SK-N-SH treated with all-trans-retinoic acid at 6 μM for 48 hours (cell line): ENCODE data around the gene SKI.

Experiments used
- ATAC-seq: fragments of 200-7000 bp; cut with Tn5 transposase; 3 replicates; pipeline ENCODE4 v1.9.1; 2020; ENCODE audit warnings: mild to moderate bottlenecking, moderate library complexity
- ARNTL ChIP-seq: fragments of 450-650 bp; formaldehyde crosslinking; IDR thresholded peaks from 2 replicates; pipeline ENCODE4 v1.5.0; 2020; ENCODE audit warnings: low read depth, mild to moderate bottlenecking, moderate library complexity, borderline replicate concordance
- BACH2 ChIP-seq: fragments of 250-450 bp; sonication (Bioruptor Pico); IDR thresholded peaks from 2 replicates; pipeline ENCODE4 v1.9.0; 2021; ENCODE audit warnings: mild to moderate bottlenecking, borderline replicate concordance
- CREB5 ChIP-seq: fragments of 250-450 bp; sonication (Bioruptor Pico); IDR thresholded peaks from 2 replicates; pipeline ENCODE4 v1.5.1; 2020; ENCODE audit warnings: low read depth, mild to moderate bottlenecking, moderate library complexity
- CSDC2 ChIP-seq: fragments of 250-450 bp; sonication (Bioruptor Pico); IDR thresholded peaks from 2 replicates; pipeline ENCODE4 v1.5.0; 2020; ENCODE audit warnings: mild to moderate bottlenecking, moderate library complexity
- ESRRG ChIP-seq: fragments of 250-450 bp; sonication (Bioruptor Pico); IDR thresholded peaks from 2 replicates; pipeline ENCODE4 v1.6.1; 2021; ENCODE audit warnings: mild to moderate bottlenecking
- GLIS3 ChIP-seq: fragments of 250-450 bp; sonication (Bioruptor Pico); IDR thresholded peaks from 2 replicates; pipeline ENCODE4 v1.5.0; 2020; ENCODE audit warnings: mild to moderate bottlenecking, moderate library complexity
- ISL1 ChIP-seq: fragments of 250-450 bp; sonication (Bioruptor Pico); IDR thresholded peaks from 2 replicates; pipeline ENCODE4 v2.1.2; 2022; ENCODE audit warnings: mild to moderate bottlenecking, moderate library complexity
- OSR1 ChIP-seq: fragments of 250-450 bp; sonication (Bioruptor Pico); IDR thresholded peaks from 2 replicates; pipeline ENCODE4 v1.8.0; 2022; ENCODE audit warnings: moderate library complexity, mild to moderate bottlenecking, inconsistent platforms
- POU6F1 ChIP-seq: fragments of 250-450 bp; sonication (Bioruptor Pico); IDR thresholded peaks from 2 replicates; pipeline ENCODE4 v1.8.0; 2021; ENCODE audit warnings: low read depth, mild to moderate bottlenecking, moderate library complexity, borderline replicate concordance
- PPARA ChIP-seq: fragments of 250-450 bp; sonication (Bioruptor Pico); IDR thresholded peaks from 2 replicates; pipeline ENCODE4 v1.5.0; 2020; ENCODE audit warnings: mild to moderate bottlenecking, borderline replicate concordance
- RARB ChIP-seq: fragments of 250-450 bp; sonication (Bioruptor Pico); IDR thresholded peaks from 2 replicates; pipeline ENCODE4 v1.8.0; 2021; ENCODE audit warnings: mild to moderate bottlenecking, moderate library complexity
- SNAI2 ChIP-seq: fragments of 250-450 bp; sonication (Bioruptor Pico); IDR thresholded peaks from 2 replicates; pipeline ENCODE4 v1.5.0; 2020; ENCODE audit warnings: mild to moderate bottlenecking, moderate library complexity
- TCF4 ChIP-seq: fragments of 250-450 bp; sonication (Bioruptor Pico); IDR thresholded peaks from 2 replicates; pipeline ENCODE4 v1.8.0; 2021; ENCODE audit warnings: mild to moderate bottlenecking, moderate library complexity, borderline replicate concordance
- TOX ChIP-seq: fragments of 250-450 bp; sonication (Bioruptor Pico); IDR thresholded peaks from 2 replicates; pipeline ENCODE4 v1.8.0; 2021; ENCODE audit warnings: mild to moderate bottlenecking, moderate library complexity, borderline replicate concordance
- ZC3H10 ChIP-seq: fragments of 250-450 bp; sonication (Bioruptor Pico); IDR thresholded peaks from 2 replicates; pipeline ENCODE4 v1.5.1; 2021; ENCODE audit warnings: mild to moderate bottlenecking, moderate library complexity
- ZFP3 ChIP-seq: fragments of 250-450 bp; sonication (Bioruptor Pico); IDR thresholded peaks from 2 replicates; pipeline ENCODE4 v1.5.0; 2020; ENCODE audit warnings: mild to moderate bottlenecking, moderate library complexity
- ZFP30 ChIP-seq: fragments of 450-650 bp; formaldehyde crosslinking; IDR thresholded peaks from 2 replicates; pipeline ENCODE4 v1.5.0; 2022; ENCODE audit warnings: mild to moderate bottlenecking, moderate library complexity
- ZNF565 ChIP-seq: fragments of 450-650 bp; formaldehyde crosslinking; conservative IDR thresholded peaks from 2 replicates; pipeline ENCODE4 v1.5.0; 2020; ENCODE audit warnings: low read depth, mild to moderate bottlenecking, moderate library complexity
- TF ChIP-seq, protein P1 (sequence below): fragments of 250-450 bp; sonication (Bioruptor Pico); IDR thresholded peaks from 2 replicates; pipeline ENCODE4 v1.5.0; 2020; ENCODE audit warnings: mild to moderate bottlenecking, moderate library complexity
- TF ChIP-seq, protein P2 (sequence below): fragments of 250-450 bp; sonication (Bioruptor Pico); IDR thresholded peaks from 2 replicates; pipeline ENCODE4 v1.8.0; 2020; ENCODE audit warnings: mild to moderate bottlenecking, moderate library complexity, borderline replicate concordance

SKI gene

GRCh38 chr1:2251363-2251762, 23.2 kb downstream of the SKI start (continued):
- TF ChIP-seq, protein P1, sequence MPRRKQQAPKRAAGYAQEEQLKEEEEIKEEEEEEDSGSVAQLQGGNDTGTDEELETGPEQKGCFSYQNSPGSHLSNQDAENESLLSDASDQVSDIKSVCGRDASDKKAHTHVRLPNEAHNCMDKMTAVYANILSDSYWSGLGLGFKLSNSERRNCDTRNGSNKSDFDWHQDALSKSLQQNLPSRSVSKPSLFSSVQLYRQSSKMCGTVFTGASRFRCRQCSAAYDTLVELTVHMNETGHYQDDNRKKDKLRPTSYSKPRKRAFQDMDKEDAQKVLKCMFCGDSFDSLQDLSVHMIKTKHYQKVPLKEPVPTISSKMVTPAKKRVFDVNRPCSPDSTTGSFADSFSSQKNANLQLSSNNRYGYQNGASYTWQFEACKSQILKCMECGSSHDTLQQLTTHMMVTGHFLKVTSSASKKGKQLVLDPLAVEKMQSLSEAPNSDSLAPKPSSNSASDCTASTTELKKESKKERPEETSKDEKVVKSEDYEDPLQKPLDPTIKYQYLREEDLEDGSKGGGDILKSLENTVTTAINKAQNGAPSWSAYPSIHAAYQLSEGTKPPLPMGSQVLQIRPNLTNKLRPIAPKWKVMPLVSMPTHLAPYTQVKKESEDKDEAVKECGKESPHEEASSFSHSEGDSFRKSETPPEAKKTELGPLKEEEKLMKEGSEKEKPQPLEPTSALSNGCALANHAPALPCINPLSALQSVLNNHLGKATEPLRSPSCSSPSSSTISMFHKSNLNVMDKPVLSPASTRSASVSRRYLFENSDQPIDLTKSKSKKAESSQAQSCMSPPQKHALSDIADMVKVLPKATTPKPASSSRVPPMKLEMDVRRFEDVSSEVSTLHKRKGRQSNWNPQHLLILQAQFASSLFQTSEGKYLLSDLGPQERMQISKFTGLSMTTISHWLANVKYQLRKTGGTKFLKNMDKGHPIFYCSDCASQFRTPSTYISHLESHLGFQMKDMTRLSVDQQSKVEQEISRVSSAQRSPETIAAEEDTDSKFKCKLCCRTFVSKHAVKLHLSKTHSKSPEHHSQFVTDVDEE (CRISPR knock-in tag) = no peak
- TF ChIP-seq PPARA (CRISPR knock-in tag) (no peak), BACH2 (CRISPR knock-in tag) (no peak)

GRCh38 chr1:2251786-2252185, 23.7 kb downstream of the SKI start:
- ATAC-seq = no peak
- TF ChIP-seq SNAI2 (CRISPR knock-in tag) (no peak), OSR1 (CRISPR knock-in tag) (no peak), CREB5 (CRISPR knock-in tag) (no peak), ZC3H10 (CRISPR knock-in tag) (no peak), RARB (no peak), ISL1 (CRISPR knock-in tag) (no peak), TOX (no peak), ESRRG (CRISPR knock-in tag) (no peak), ZNF565 (no peak), PPARA (CRISPR knock-in tag) (no peak), ZFP3 (CRISPR knock-in tag) (no peak), GLIS3 (CRISPR knock-in tag) (no peak), ZFP30 (CRISPR knock-in tag) (no peak), TCF4 (CRISPR knock-in tag) (no peak), BACH2 (CRISPR knock-in tag) (no peak), CSDC2 (CRISPR knock-in tag) (no peak)
- TF ChIP-seq, protein P1 (CRISPR knock-in tag) = no peak

DNA sequence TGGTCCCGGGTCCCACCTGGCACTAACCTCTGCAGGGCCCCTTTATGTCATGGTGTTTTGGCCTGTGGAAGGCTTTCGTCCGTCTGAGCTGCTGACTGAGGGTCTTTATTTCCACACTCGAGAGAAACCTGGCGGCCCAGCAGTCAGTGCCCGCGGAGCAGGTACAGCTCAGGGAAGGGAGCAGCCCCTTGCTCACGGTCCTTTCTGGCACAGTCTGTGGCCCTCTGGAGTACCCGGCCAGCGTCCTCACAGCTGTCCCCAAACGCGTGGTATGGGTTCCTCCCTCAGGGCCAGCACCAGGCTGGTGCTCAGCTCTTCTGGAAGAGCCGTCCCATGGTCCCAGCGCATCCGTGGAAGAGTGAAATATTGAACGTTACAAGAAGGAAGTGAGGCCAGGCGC, 24.3 kb downstream of the SKI start:
- no peak for TF ChIP-seq TCF4 (CRISPR knock-in tag)
- TF ChIP-seq ZFP3 (CRISPR knock-in tag) = no peak
- TF ChIP-seq, protein P2, sequence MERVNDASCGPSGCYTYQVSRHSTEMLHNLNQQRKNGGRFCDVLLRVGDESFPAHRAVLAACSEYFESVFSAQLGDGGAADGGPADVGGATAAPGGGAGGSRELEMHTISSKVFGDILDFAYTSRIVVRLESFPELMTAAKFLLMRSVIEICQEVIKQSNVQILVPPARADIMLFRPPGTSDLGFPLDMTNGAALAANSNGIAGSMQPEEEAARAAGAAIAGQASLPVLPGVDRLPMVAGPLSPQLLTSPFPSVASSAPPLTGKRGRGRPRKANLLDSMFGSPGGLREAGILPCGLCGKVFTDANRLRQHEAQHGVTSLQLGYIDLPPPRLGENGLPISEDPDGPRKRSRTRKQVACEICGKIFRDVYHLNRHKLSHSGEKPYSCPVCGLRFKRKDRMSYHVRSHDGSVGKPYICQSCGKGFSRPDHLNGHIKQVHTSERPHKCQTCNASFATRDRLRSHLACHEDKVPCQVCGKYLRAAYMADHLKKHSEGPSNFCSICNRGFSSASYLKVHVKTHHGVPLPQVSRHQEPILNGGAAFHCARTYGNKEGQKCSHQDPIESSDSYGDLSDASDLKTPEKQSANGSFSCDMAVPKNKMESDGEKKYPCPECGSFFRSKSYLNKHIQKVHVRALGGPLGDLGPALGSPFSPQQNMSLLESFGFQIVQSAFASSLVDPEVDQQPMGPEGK (CRISPR knock-in tag) = no peak
- no peak for TF ChIP-seq CSDC2 (CRISPR knock-in tag)
- TF ChIP-seq ARNTL (CRISPR knock-in tag) = no peak
- no peak for TF ChIP-seq GLIS3 (CRISPR knock-in tag)
- TF ChIP-seq ISL1 (CRISPR knock-in tag) = no peak
- TF ChIP-seq PPARA (CRISPR knock-in tag) = no peak
- no peak for TF ChIP-seq ESRRG (CRISPR knock-in tag)
- TF ChIP-seq ZNF565 = no peak
- TF ChIP-seq POU6F1 (CRISPR knock-in tag) = no peak
- TF ChIP-seq ZC3H10 (CRISPR knock-in tag) = no peak
- no peak for TF ChIP-seq ZFP30 (CRISPR knock-in tag)
- TF ChIP-seq BACH2 (CRISPR knock-in tag) = no peak
- ATAC-seq = no peak
